HCT116 (cell line): ENCODE data around the gene SMIM32. TPM values are rescaled to one million over a fixed set of nuclear protein-coding genes. Genes with fewer than 3 reads are reported as not detected.

ENCODE experiments used
- ATAC-seq: fragments of 200-7000 bp; cut with Tn5 transposase; 2 replicates; pipeline ENCODE4 v1.9.1; 2020; ENCODE audit warnings: mild to moderate bottlenecking, moderate library complexity
- BruUV-seq: library from RNA; stranded (reverse); fragments of 400-500 nt; replicated peaks from 2 replicates; lab custom pipeline; 2021; lab: Mats Ljungman, UMichigan
- CTCF ChIA-PET: fragments of 300-600 bp; sonication (Branson Sonifier 250); formaldehyde crosslinking; loops from one replicate; lab custom pipeline; 2021; ENCODE audit warnings: antibody characterized with exemption; lab: Charles Lee
- POLR2A ChIA-PET: fragments of 300-600, 350-600 bp; sonication (Branson Sonifier 250); formaldehyde crosslinking; loops from one replicate; lab custom pipeline; 2021; ENCODE audit warnings: antibody characterized with exemption; lab: Charles Lee
- RAD21 ChIA-PET, 2 experiments: fragments of 300-600 bp; sonication (Branson Sonifier 250); formaldehyde crosslinking; loops; one replicate each; lab custom pipeline; 2023; ENCODE audit warnings: low total read pairs in 2 of 2; ENCODE audit not compliant: uncharacterized antibody in 2 of 2, unreplicated experiment in 2 of 2, low non-redundant PET in 1 of 2; lab: Charles Lee
- DNase-seq: peaks from one replicate; pipeline ENCODE4 v3.0.0-alpha.2; 2010; ENCODE audit warnings: low read depth, low spot score
- H2AFZ ChIP-seq: fragments of 200-600 bp; shearing (Covaris generic), sonication (generic); 2 replicates; pipeline ENCODE4 v1.6.1; 2017; ENCODE audit warnings: low read depth, mixed run types, mixed read lengths, antibody characterized with exemption, low read length; ENCODE audit not compliant: poor library complexity, severe bottlenecking
- H3K27ac ChIP-seq: 2 replicates; pipeline ENCODE4 v1.5.1; 2012; ENCODE audit warnings: low read depth, low read length
- H3K27me3 ChIP-seq: fragments of 200-600 bp; sonication (generic); 2 replicates; pipeline ENCODE4 v1.6.1; 2016; ENCODE audit warnings: mixed run types, low read length, mixed read lengths; ENCODE audit not compliant: insufficient read depth
- H3K36me3 ChIP-seq, 2 experiments: fragments of 200-500 bp in 1 of 2; fragments of 200-600 bp in 1 of 2; sonication (Bioruptor generic) in 1 of 2; sonication (generic) in 1 of 2; 2 replicates each; pipeline versions ENCODE4 v1.5.1 to v1.6.1; 2014 to 2016; ENCODE audit warnings: low read length in 2 of 2, inconsistent platforms in 1 of 2, mixed read lengths in 1 of 2, mixed run types in 1 of 2; ENCODE audit not compliant: insufficient read depth in 2 of 2, control insufficient read depth in 1 of 2
- H3K4me1 ChIP-seq, 2 experiments: fragments of 200-600 bp in 1 of 2; sonication (generic) in 1 of 2; 2 replicates each; pipeline versions ENCODE4 v1.5.1 to v1.6.1; 2012 to 2017; ENCODE audit warnings: low read length in 2 of 2, inconsistent platforms in 1 of 2, mild to moderate bottlenecking in 1 of 2, mixed read lengths in 1 of 2, mixed run types in 1 of 2, moderate library complexity in 1 of 2; ENCODE audit not compliant: insufficient read depth in 2 of 2, control insufficient read depth in 1 of 2
- H3K4me2 ChIP-seq: fragments of 200-600 bp; sonication (generic); 2 replicates; pipeline ENCODE4 v1.6.1; 2017; ENCODE audit warnings: mixed run types, low read length, mixed read lengths
- H3K4me3 ChIP-seq, 2 experiments: fragments of 200-600 bp in 1 of 2; sonication (generic) in 1 of 2; replicated peaks in 1 of 2; 2 replicates each; pipeline ENCODE4 v1.5.1; 2011 to 2016; ENCODE audit warnings: low read length in 2 of 2, control low read depth in 1 of 2, low read depth in 1 of 2, mild to moderate bottlenecking in 1 of 2, mixed read lengths in 1 of 2, mixed run types in 1 of 2
- H3K79me2 ChIP-seq: fragments of 200-600 bp; sonication (generic); 2 replicates; pipeline ENCODE4 v1.6.1; 2017; ENCODE audit warnings: mild to moderate bottlenecking, mixed run types, low read length, moderate library complexity, mixed read lengths; ENCODE audit not compliant: insufficient read depth
- H3K9ac ChIP-seq: fragments of 200-600 bp; sonication (generic); 2 replicates; pipeline ENCODE4 v1.6.1; 2016; ENCODE audit warnings: low read length, mixed read lengths
- H3K9me2 ChIP-seq: fragments of 200-600 bp; sonication (generic), shearing (Covaris generic); 2 replicates; pipeline ENCODE4 v1.6.1; 2017; ENCODE audit warnings: mixed run types, mild to moderate bottlenecking, moderate library complexity; ENCODE audit not compliant: insufficient read depth
- H3K9me3 ChIP-seq, 2 experiments: fragments of 200-500 bp in 1 of 2; fragments of 200-600 bp in 1 of 2; sonication (Bioruptor generic) in 1 of 2; sonication (generic) in 1 of 2; 2 replicates each; pipeline ENCODE4 v1.6.1; 2014 to 2017; ENCODE audit warnings: low read length in 2 of 2, mixed read lengths in 2 of 2, inconsistent platforms in 1 of 2, low read depth in 1 of 2, mild to moderate bottlenecking in 1 of 2, mixed run types in 1 of 2, moderate library complexity in 1 of 2; ENCODE audit not compliant: control insufficient read depth in 1 of 2, insufficient read depth in 1 of 2
- H4K20me1 ChIP-seq: fragments of 200-600 bp; sonication (generic), shearing (Covaris generic); 2 replicates; pipeline ENCODE4 v1.6.1; 2017; ENCODE audit warnings: mixed run types, mild to moderate bottlenecking, moderate library complexity; ENCODE audit not compliant: insufficient read depth
- EGR1 ChIP-seq: IDR thresholded peaks from 2 replicates; pipeline ENCODE4 v1.6.1; 2012; ENCODE audit warnings: low read depth
- EZH2 ChIP-seq: fragments of 200-600 bp; sonication (generic); IDR thresholded peaks from 2 replicates; pipeline ENCODE4 v1.6.1; 2017; ENCODE audit warnings: antibody characterized with exemption, mixed run types
- EZH2phosphoT487 ChIP-seq: fragments of 200-600 bp; IDR thresholded peaks from 2 replicates; pipeline ENCODE4 v1.6.1; 2018; ENCODE audit warnings: antibody characterized with exemption, borderline replicate concordance
- FOSL1 ChIP-seq: IDR thresholded peaks from 2 replicates; pipeline ENCODE4 v1.6.1; 2012; ENCODE audit warnings: low read depth
- JUND ChIP-seq: IDR thresholded peaks from 2 replicates; pipeline ENCODE4 v1.6.1; 2012
- MAX ChIP-seq: IDR thresholded peaks from 2 replicates; pipeline ENCODE4 v1.6.1; 2012
- POLR2A ChIP-seq: IDR thresholded peaks from 2 replicates; pipeline ENCODE4 v1.7.0; 2011; ENCODE audit warnings: borderline replicate concordance; ENCODE audit not compliant: insufficient read depth, insufficient read length; ENCODE audit errors: extremely low read depth
- POLR2AphosphoS5 ChIP-seq: IDR thresholded peaks from 2 replicates; pipeline ENCODE4 v1.6.1; 2011; ENCODE audit warnings: mild to moderate bottlenecking, low read depth, low read length, moderate library complexity
- RAD21 ChIP-seq: IDR thresholded peaks from 2 replicates; pipeline ENCODE4 v1.6.1; 2012; ENCODE audit warnings: low read depth, mild to moderate bottlenecking
- SIN3A ChIP-seq: IDR thresholded peaks from 2 replicates; pipeline ENCODE4 v1.6.1; 2012; ENCODE audit warnings: low read depth
- SP1 ChIP-seq: IDR thresholded peaks from 2 replicates; pipeline ENCODE4 v1.6.1; 2012; ENCODE audit warnings: low read depth
- SRF ChIP-seq: IDR thresholded peaks from 2 replicates; pipeline ENCODE4 v1.6.1; 2012; ENCODE audit warnings: low read depth
- TCF7L2 ChIP-seq: IDR thresholded peaks from 2 replicates; pipeline ENCODE4 v1.7.0; 2011; ENCODE audit warnings: borderline replicate concordance, inconsistent platforms; ENCODE audit not compliant: insufficient read depth, insufficient read length; ENCODE audit errors: extremely low read depth
- YY1 ChIP-seq: IDR thresholded peaks from 2 replicates; pipeline ENCODE4 v1.6.1; 2011; ENCODE audit warnings: low read length, low read depth, moderate library complexity, mild to moderate bottlenecking; ENCODE audit not compliant: insufficient replicate concordance; ENCODE audit errors: extremely low read depth
- ZFX ChIP-seq: fragments of 450-650 bp; IDR thresholded peaks from 2 replicates; pipeline ENCODE4 v1.6.1; 2017
- ZNF274 ChIP-seq: fragments of 200-500 bp; sonication (Bioruptor generic); IDR thresholded peaks from 2 replicates; pipeline ENCODE4 v1.6.1; 2014; ENCODE audit warnings: mild to moderate bottlenecking, low read depth, low read length, inconsistent platforms
- intact Hi-C: fragments of 100-400 bp; cut with micrococcal nuclease; formaldehyde crosslinking; loops from 2 replicates; pipeline ENCODE4 v1.10.0; 2022
- total RNA-seq: library from RNA; stranded (reverse); gene quantifications from one replicate; pipeline ENCODE4 v1.2.1, GENCODE V29; 2021; ENCODE audit not compliant: unreplicated experiment
- TF ChIP-seq, protein P1 (sequence below), 3 experiments: fragments of 200-600 bp in 1 of 3; sonication (generic) in 1 of 3; IDR thresholded peaks in 2 of 3; conservative IDR thresholded peaks in 1 of 3; 2 replicates each; pipeline ENCODE4 v1.5.1; 2012 to 2017; ENCODE audit warnings: low read depth in 2 of 3, low read length in 2 of 3, antibody characterized with exemption in 1 of 3, borderline replicate concordance in 1 of 3, control low read depth in 1 of 3, mild to moderate bottlenecking in 1 of 3, mixed read lengths in 1 of 3, mixed run types in 1 of 3, moderate library complexity in 1 of 3; ENCODE audit not compliant: insufficient read depth in 1 of 3
- TF ChIP-seq, protein P2 (sequence below): IDR thresholded peaks from 2 replicates; pipeline ENCODE4 v1.6.1; 2011; ENCODE audit warnings: mild to moderate bottlenecking, low read length, moderate library complexity; ENCODE audit not compliant: insufficient replicate concordance; ENCODE audit errors: extremely low read depth

SMIM32 gene
- total RNA-seq, 1 experiment from 2014 or later, result not detected

DNA sequence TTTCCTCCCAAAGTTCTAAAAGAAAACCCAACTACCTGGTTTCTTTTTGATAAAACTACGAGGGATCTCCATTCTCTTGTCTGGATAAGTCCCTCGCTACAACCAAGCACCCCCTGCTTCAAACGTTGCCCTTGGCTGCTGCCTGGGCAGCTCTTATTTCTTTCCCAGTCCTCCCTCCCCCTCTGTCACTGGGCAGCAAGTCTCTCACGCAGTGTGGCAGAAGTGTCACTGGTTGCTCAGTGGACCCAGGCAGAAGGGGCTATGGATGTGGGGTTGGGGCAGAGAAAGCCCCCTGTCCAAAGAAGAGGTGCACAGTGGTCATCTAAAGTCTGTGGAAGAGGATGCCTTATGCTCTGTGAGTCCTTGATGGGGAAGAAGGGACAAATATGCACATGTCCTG, 7.2 kb upstream of the SMIM32 start (continued):
- no peak for TF ChIP-seq ZNF274
- TF ChIP-seq, protein P1, sequence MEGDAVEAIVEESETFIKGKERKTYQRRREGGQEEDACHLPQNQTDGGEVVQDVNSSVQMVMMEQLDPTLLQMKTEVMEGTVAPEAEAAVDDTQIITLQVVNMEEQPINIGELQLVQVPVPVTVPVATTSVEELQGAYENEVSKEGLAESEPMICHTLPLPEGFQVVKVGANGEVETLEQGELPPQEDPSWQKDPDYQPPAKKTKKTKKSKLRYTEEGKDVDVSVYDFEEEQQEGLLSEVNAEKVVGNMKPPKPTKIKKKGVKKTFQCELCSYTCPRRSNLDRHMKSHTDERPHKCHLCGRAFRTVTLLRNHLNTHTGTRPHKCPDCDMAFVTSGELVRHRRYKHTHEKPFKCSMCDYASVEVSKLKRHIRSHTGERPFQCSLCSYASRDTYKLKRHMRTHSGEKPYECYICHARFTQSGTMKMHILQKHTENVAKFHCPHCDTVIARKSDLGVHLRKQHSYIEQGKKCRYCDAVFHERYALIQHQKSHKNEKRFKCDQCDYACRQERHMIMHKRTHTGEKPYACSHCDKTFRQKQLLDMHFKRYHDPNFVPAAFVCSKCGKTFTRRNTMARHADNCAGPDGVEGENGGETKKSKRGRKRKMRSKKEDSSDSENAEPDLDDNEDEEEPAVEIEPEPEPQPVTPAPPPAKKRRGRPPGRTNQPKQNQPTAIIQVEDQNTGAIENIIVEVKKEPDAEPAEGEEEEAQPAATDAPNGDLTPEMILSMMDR (IDR thresholded peaks at IDR 0.05 in 2 of 3, conservative IDR thresholded peaks at IDR 0.05 in 1 of 3; ENCODE audit: borderline replicate concordance in 1 of 3, insufficient read depth in 1 of 3, low read depth in 2 of 3, low read length in 2 of 3), result no peak

- Histone ChIP-seq H3K4me2 (no peak overlapping the region), H4K20me1 (no peaks in the 10 kb centered on the region), H3K9ac (no peak overlapping the region), H3K4me3 (no peak overlapping the region), H3K4me1 (peaks cover 0 to 12% of the 10 kb centered on the region in 2 experiments; a peak in 2 of 4 replicates), H3K36me3 (no peaks in the 10 kb centered on the region), H3K27me3 (no peaks in the 10 kb centered on the region), H2AFZ (no peak overlapping the region), H3K27ac (no peak overlapping the region), H3K79me2 (no peaks in the 10 kb centered on the region), H3K9me2 (no peaks in the 10 kb centered on the region), H3K9me3 (no peaks in the 10 kb centered on the region)
- no peak for ATAC-seq
- RAD21 ChIA-PET, result no interaction called here
- TF ChIP-seq FOSL1 (no peak), JUND (no peak), POLR2AphosphoS5 (no peak), ZNF274 (no peak), ZFX (no peak), YY1 (no peak), SRF (no peak), EGR1 (no peak), MAX (no peak), EZH2phosphoT487 (no peak), EZH2 (no peak), TCF7L2 (no peak), RAD21 (no peak), POLR2A (no peak), SIN3A (no peak), SP1 (no peak)
- TF ChIP-seq, protein P2, sequence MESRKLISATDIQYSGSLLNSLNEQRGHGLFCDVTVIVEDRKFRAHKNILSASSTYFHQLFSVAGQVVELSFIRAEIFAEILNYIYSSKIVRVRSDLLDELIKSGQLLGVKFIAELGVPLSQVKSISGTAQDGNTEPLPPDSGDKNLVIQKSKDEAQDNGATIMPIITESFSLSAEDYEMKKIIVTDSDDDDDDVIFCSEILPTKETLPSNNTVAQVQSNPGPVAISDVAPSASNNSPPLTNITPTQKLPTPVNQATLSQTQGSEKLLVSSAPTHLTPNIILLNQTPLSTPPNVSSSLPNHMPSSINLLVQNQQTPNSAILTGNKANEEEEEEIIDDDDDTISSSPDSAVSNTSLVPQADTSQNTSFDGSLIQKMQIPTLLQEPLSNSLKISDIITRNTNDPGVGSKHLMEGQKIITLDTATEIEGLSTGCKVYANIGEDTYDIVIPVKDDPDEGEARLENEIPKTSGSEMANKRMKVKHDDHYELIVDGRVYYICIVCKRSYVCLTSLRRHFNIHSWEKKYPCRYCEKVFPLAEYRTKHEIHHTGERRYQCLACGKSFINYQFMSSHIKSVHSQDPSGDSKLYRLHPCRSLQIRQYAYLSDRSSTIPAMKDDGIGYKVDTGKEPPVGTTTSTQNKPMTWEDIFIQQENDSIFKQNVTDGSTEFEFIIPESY, result no peak
- CTCF ChIA-PET, result no interaction called here
- no TSS peak for BruUV-seq
- POLR2A ChIA-PET, result no interaction called here
- DNase-seq, result no peak
- intact Hi-C loops, result no loop called here
These were observed 6.4 kb upstream of the SMIM32 start for GRCh38 chr5:136199408-136199807.
